Measurements from ENCODE around the gene SUPT3H. TPM values are rescaled to one million over a fixed set of nuclear protein-coding genes. Genes with fewer than 3 reads are reported as not detected.

Gene SUPT3H
- total RNA-seq, 4 donors from 2014 or later, result 0.80 to 12.7 (median 3.0) TPM

DNA sequence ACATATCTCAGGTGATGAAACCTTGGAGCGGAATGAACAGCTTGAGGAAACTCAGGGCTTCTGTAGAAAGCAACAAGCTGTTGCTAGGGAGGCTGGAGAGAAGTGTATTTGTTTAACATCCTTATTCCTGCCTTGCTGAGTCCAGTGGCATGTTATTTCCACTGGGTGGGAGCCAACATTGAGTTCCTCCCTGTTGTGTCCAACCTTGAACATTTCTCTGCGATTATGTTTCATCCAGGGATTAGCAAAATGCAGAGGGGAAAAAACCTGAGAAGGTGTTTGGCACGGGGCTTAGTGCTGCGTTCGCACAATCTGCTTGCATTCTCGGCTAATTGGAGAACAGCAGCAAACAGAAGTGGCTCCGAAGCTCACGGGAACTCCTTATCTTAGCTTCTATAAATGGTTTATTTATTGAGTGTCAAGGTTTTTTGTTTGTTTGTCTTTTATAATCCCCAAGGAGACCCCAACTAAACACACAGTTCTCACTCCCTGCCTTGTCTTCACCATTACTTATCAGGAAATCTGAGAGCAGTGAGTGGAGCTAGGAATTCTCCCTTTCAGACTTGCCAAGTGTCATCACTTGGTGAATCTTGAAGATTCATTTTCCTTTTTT is 577.5 kb downstream of the SUPT3H start:
- WGBS, 2 donors (ENCODE audit: low coverage in 1 of 2), result 7 to 36% methylated on average over 6 to 8 of the region's 8 CpGs
- TF ChIP-seq, protein P1, sequence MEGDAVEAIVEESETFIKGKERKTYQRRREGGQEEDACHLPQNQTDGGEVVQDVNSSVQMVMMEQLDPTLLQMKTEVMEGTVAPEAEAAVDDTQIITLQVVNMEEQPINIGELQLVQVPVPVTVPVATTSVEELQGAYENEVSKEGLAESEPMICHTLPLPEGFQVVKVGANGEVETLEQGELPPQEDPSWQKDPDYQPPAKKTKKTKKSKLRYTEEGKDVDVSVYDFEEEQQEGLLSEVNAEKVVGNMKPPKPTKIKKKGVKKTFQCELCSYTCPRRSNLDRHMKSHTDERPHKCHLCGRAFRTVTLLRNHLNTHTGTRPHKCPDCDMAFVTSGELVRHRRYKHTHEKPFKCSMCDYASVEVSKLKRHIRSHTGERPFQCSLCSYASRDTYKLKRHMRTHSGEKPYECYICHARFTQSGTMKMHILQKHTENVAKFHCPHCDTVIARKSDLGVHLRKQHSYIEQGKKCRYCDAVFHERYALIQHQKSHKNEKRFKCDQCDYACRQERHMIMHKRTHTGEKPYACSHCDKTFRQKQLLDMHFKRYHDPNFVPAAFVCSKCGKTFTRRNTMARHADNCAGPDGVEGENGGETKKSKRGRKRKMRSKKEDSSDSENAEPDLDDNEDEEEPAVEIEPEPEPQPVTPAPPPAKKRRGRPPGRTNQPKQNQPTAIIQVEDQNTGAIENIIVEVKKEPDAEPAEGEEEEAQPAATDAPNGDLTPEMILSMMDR (IDR thresholded peaks at IDR 0.05), result no peak
- TF ChIP-seq EP300 (IDR thresholded peaks at IDR 0.05; ENCODE audit: low read depth) (no peak), POLR2AphosphoS5 (IDR thresholded peaks at IDR 0.05) (no peak), POLR2A (IDR thresholded peaks at IDR 0.05) (no peak)
- H3K36me3 ChIP-seq, result no peaks in the 10 kb centered on the region
- no peak for DNase-seq
- H3K9me3 ChIP-seq, result no peaks in the 10 kb centered on the region
- in situ Hi-C loops (cut with MboI; ENCODE audit: low pct_ligation_motif_present in 1 of 4, low pct_unique_long_range_greater_than_20kb in 1 of 4, low sequenced_read_pairs in 3 of 4), result no loop called here
- H3K4me3 ChIP-seq, result no peak overlapping the region
- intact Hi-C loops (cut with DNase I; ENCODE audit: low total_unique reads), result no loop called here
- H3K4me1 ChIP-seq, result peaks cover 2 to 15% (median 8%) of the 10 kb centered on the region in 4 donors
- no peaks in the 10 kb centered on the region for H3K27me3 ChIP-seq
- no peak overlapping the region for H3K27ac ChIP-seq

DNA sequence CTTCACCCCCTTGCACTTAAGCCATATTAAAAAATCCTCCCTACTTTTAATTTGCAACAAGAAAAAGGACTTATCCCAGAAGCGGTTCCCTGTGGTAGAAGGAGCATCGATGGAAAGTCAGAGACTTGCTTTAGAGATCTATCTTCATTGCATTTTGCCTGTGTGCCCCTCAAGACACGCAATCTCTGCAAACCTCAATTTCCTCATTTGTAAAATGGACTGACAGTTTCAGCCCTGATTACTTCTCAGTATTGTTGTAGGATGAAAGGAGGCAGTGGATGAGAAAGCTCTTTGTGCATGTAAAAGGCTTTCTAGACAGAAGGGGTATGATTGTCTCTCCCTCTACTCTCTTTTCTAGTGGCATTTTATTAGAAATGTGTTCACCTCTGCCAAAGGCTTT is 580.0 kb downstream of the SUPT3H start:
- no peaks in the 10 kb centered on the region for H3K27me3 ChIP-seq
- no peak overlapping the region for H3K27ac ChIP-seq
- H3K36me3 ChIP-seq, result no peaks in the 10 kb centered on the region
- 66 to 88% methylated on average over 3 of the region's 3 CpGs for WGBS, 2 donors (ENCODE audit: low coverage in 1 of 2)
- no peak for DNase-seq
- no peak overlapping the region for H3K4me3 ChIP-seq
- no peaks in the 10 kb centered on the region for H3K9me3 ChIP-seq
- in situ Hi-C loops (cut with MboI; ENCODE audit: low pct_ligation_motif_present in 1 of 4, low pct_unique_long_range_greater_than_20kb in 1 of 4, low sequenced_read_pairs in 3 of 4) (no loop called here), intact Hi-C loops (cut with DNase I; ENCODE audit: low total_unique reads) (no loop called here)
- TF ChIP-seq, protein P1 (IDR thresholded peaks at IDR 0.05), result no peak
- no peak for TF ChIP-seq EP300 (IDR thresholded peaks at IDR 0.05; ENCODE audit: low read depth)
- TF ChIP-seq POLR2AphosphoS5 (IDR thresholded peaks at IDR 0.05), result no peak
- no peak for TF ChIP-seq POLR2A (IDR thresholded peaks at IDR 0.05)
- H3K4me1 ChIP-seq, result peaks cover 2 to 12% (median 7%) of the 10 kb centered on the region in 4 donors

DNA sequence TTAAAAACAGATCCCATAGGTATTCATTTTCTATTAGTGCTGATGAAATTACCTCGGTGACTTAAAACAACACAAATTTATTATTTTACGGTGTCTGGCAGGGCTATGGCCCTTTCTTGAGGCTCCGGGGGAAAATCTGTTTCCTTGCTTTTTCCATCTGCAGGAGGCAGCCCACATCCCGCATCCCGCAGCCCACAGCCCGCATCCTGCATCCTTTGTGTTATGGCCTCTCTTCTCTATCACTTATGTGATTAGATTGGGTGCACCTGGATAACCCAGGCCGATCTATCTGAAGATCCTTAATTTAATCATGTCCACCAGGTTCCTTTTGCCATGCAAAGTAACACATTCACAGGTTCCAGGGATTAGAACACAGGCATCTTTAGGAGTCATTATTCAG is 582.4 kb downstream of the SUPT3H start:
- H3K27ac ChIP-seq, result no peak overlapping the region
- intact Hi-C loops (cut with DNase I; ENCODE audit: low total_unique reads) (no loop called here), in situ Hi-C loops (cut with MboI; ENCODE audit: low pct_ligation_motif_present in 1 of 4, low pct_unique_long_range_greater_than_20kb in 1 of 4, low sequenced_read_pairs in 3 of 4) (no loop called here)
- H3K36me3 ChIP-seq, result no peaks in the 10 kb centered on the region
- WGBS, 2 donors (ENCODE audit: low coverage in 1 of 2), result 83 to 92% methylated on average over 7 of the region's 7 CpGs
- no peak for DNase-seq
- TF ChIP-seq POLR2AphosphoS5 (IDR thresholded peaks at IDR 0.05) (no peak), EP300 (IDR thresholded peaks at IDR 0.05; ENCODE audit: low read depth) (no peak), POLR2A (IDR thresholded peaks at IDR 0.05) (no peak)
- TF ChIP-seq, protein P1 (IDR thresholded peaks at IDR 0.05), result no peak
- H3K27me3 ChIP-seq, result no peaks in the 10 kb centered on the region
- H3K4me3 ChIP-seq, result no peak overlapping the region
- H3K9me3 ChIP-seq, result no peaks in the 10 kb centered on the region
- peaks cover 2 to 10% (median 4%) of the 10 kb centered on the region in 4 donors for H3K4me1 ChIP-seq

DNA sequence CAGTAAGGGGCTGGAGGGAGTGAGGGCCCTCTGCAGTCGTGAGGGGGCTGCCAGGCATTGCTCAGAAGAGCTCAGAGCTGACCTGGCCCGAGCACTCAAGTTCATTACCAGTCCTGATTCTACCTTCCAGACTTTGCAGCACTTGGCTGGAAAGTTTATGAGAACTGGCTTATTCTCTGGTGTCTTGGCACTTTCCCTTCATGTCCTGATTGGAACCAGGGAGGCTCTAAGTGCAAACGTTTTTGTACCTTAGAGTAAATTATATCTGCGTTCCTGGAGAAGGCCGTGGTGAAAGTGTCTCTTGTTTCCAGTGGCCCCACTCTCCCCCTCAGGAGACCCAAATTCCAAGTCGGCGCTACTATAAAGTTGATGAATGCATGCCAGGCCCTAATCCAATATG is 587.9 kb downstream of the SUPT3H start:
- no peaks in the 10 kb centered on the region for H3K27me3 ChIP-seq
- no peaks in the 10 kb centered on the region for H3K9me3 ChIP-seq
- no peaks in the 10 kb centered on the region for H3K36me3 ChIP-seq
- TF ChIP-seq POLR2A (IDR thresholded peaks at IDR 0.05) (no peak), POLR2AphosphoS5 (IDR thresholded peaks at IDR 0.05) (peak in 1 of 3 donors; percentile 30)
- H3K4me3 ChIP-seq, result no peak overlapping the region
- 50 to 80% methylated on average over 2 to 7 of the region's 7 CpGs for whole genome bisulfite sequencing, 2 donors (ENCODE audit: low coverage in 1 of 2)
- in situ Hi-C loops (cut with MboI; ENCODE audit: low pct_ligation_motif_present in 1 of 4, low pct_unique_long_range_greater_than_20kb in 1 of 4, low sequenced_read_pairs in 3 of 4) (no loop called here), intact Hi-C loops (cut with DNase I; ENCODE audit: low total_unique reads) (no loop called here)
- peaks cover 0 to 4% (median 0%) of the 10 kb centered on the region in 4 donors for H3K4me1 ChIP-seq
- DNase-seq, result no peak
- no peak overlapping the region for H3K27ac ChIP-seq

DNA sequence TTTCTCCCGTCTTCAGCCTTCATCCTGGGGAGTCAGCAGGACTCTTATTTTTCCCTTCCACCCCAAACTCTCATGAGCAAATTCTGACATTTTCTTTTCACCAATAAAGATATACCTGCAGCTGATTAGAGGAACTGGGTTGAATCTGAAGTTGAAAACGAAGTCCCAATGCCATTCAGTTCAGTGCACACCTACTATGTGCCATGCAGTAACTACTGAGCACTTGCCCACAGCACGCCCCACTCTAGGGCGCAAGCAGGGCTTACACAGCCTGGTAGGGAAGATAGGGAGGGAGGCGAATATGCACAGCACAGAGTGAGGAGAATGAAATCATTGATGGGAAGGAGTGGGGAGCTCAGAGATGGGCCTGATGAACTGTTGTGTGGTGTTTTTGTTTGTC is 588.7 kb downstream of the SUPT3H start:
- Histone ChIP-seq H3K27me3 (no peaks in the 10 kb centered on the region), H3K9me3 (no peaks in the 10 kb centered on the region), H3K36me3 (no peaks in the 10 kb centered on the region), H3K27ac (no peak overlapping the region), H3K4me3 (no peak overlapping the region), H3K4me1 (peaks cover 0 to 4% (median 0%) of the 10 kb centered on the region in 4 donors)
- intact Hi-C loops (cut with DNase I; ENCODE audit: low total_unique reads) (no loop called here), in situ Hi-C loops (cut with MboI; ENCODE audit: low pct_ligation_motif_present in 1 of 4, low pct_unique_long_range_greater_than_20kb in 1 of 4, low sequenced_read_pairs in 3 of 4) (no loop called here)
- TF ChIP-seq, protein P1 (IDR thresholded peaks at IDR 0.05), result no peak
- TF ChIP-seq EP300 (IDR thresholded peaks at IDR 0.05; ENCODE audit: low read depth), result no peak
- TF ChIP-seq POLR2AphosphoS5 (IDR thresholded peaks at IDR 0.05), result no peak
- TF ChIP-seq POLR2A (IDR thresholded peaks at IDR 0.05), result no peak
- 78 to 92% methylated on average over 2 to 5 of the region's 5 CpGs for WGBS, 2 donors (ENCODE audit: low coverage in 1 of 2)
- no peak for DNase-seq

Data from transverse colon (tissue), 4 donors.